Neural cell (in vitro differentiated cells): ENCODE measurements around the gene EML6. TPM values are rescaled to one million over a fixed set of nuclear protein-coding genes. Genes with fewer than 3 reads are reported as not detected.
A peak's percentile ranks its signal among the peaks of the same experiment; 100 is the strongest.

Source experiments
- H2AFZ ChIP-seq: fragments of 200-600, 300-800 bp; sonication (generic), shearing (Covaris generic); 2 replicates; pipeline ENCODE4 v1.6.0; 2014; ENCODE audit warnings: low read depth, mild to moderate bottlenecking, antibody characterized with exemption, low read length, moderate library complexity
- H3F3A ChIP-seq: fragments of 200-600 bp; shearing (Covaris generic); 2 replicates; pipeline ENCODE4 v1.6.1; 2016; ENCODE audit warnings: mild to moderate bottlenecking, moderate library complexity, mixed read lengths, antibody characterized with exemption, low read length; ENCODE audit not compliant: insufficient read depth, poor library complexity, severe bottlenecking
- H3K27ac ChIP-seq: fragments of 200-600, 300-800 bp; sonication (generic), shearing (Covaris generic); 2 replicates; pipeline ENCODE4 v1.5.1; 2014; ENCODE audit warnings: mild to moderate bottlenecking, low read length, moderate library complexity
- H3K27me3 ChIP-seq: fragments of 300-800, 200-600 bp; sonication (generic), shearing (Covaris generic); 2 replicates; pipeline ENCODE4 v1.6.0; 2014; ENCODE audit warnings: mild to moderate bottlenecking, low read depth, low read length, moderate library complexity; ENCODE audit not compliant: insufficient read depth
- H3K36me3 ChIP-seq: fragments of 300-800, 200-600 bp; sonication (generic), shearing (Covaris generic); 2 replicates; pipeline ENCODE4 v1.5.1; 2014; ENCODE audit warnings: mild to moderate bottlenecking, antibody characterized with exemption, low read length, moderate library complexity; ENCODE audit not compliant: insufficient read depth
- H3K4me2 ChIP-seq: fragments of 300-800, 200-600 bp; sonication (generic), shearing (Covaris generic); 2 replicates; pipeline ENCODE4 v1.6.0; 2014; ENCODE audit warnings: mild to moderate bottlenecking, low read length
- H3K4me3 ChIP-seq: fragments of 300-800, 200-600 bp; sonication (generic), shearing (Covaris generic); 2 replicates; pipeline ENCODE4 v1.5.1; 2014; ENCODE audit warnings: mild to moderate bottlenecking, low read length, moderate library complexity
- H3K79me2 ChIP-seq: fragments of 200-600 bp; shearing (Covaris generic); replicated peaks from 2 replicates; pipeline ENCODE4 v1.6.0; 2014; ENCODE audit warnings: mild to moderate bottlenecking, low read length, moderate library complexity; ENCODE audit not compliant: insufficient read depth
- H3K9ac ChIP-seq: fragments of 300-800, 200-600 bp; sonication (generic), shearing (Covaris generic); 2 replicates; pipeline ENCODE4 v1.6.1; 2016; ENCODE audit warnings: mild to moderate bottlenecking, low read length, mixed read lengths
- H3K9me2 ChIP-seq: fragments of 200-600 bp; shearing (Covaris generic); 2 replicates; pipeline ENCODE4 v1.6.1; 2016; ENCODE audit warnings: mild to moderate bottlenecking, low read length, mixed read lengths; ENCODE audit not compliant: insufficient read depth
- H3K9me3 ChIP-seq: fragments of 200-600, 300-800 bp; sonication (generic), shearing (Covaris generic); 2 replicates; pipeline ENCODE4 v1.6.1; 2016; ENCODE audit warnings: mild to moderate bottlenecking, mixed run types, low read length, moderate library complexity, mixed read lengths
- H4K20me1 ChIP-seq: fragments of 200-600 bp; shearing (Covaris generic); 2 replicates; pipeline ENCODE4 v1.6.1; 2016; ENCODE audit warnings: mild to moderate bottlenecking, mixed run types; ENCODE audit not compliant: insufficient read depth
- EZH2 ChIP-seq: fragments of 200-600, 300-800 bp; shearing (Covaris generic), sonication (generic); IDR thresholded peaks from 2 replicates; pipeline ENCODE4 v1.6.1; 2014; ENCODE audit warnings: antibody characterized with exemption, low read length, borderline replicate concordance, mild to moderate bottlenecking; ENCODE audit not compliant: insufficient read depth, poor library complexity, severe bottlenecking
- MXI1 ChIP-seq: fragments of 450-650 bp; conservative IDR thresholded peaks from 2 replicates; pipeline ENCODE4 v1.6.1; 2014; ENCODE audit warnings: antibody characterized with exemption, mild to moderate bottlenecking; ENCODE audit not compliant: poor library complexity, severe bottlenecking
- POLR2AphosphoS5 ChIP-seq: IDR thresholded peaks from 2 replicates; pipeline ENCODE4 v1.6.1; 2012
- RAD21 ChIP-seq: fragments of 450-650 bp; conservative IDR thresholded peaks from 2 replicates; pipeline ENCODE4 v1.6.1; 2014; ENCODE audit warnings: antibody characterized with exemption, mild to moderate bottlenecking, moderate library complexity
- REST ChIP-seq: IDR thresholded peaks from 2 replicates; pipeline ENCODE4 v1.6.1; 2012; ENCODE audit warnings: borderline replicate concordance
- SMC3 ChIP-seq: fragments of 450-650 bp; conservative IDR thresholded peaks from 2 replicates; pipeline ENCODE4 v1.6.1; 2014; ENCODE audit warnings: antibody characterized with exemption, mild to moderate bottlenecking, moderate library complexity; ENCODE audit not compliant: poor library complexity
- TAF1 ChIP-seq: IDR thresholded peaks from 2 replicates; pipeline ENCODE4 v1.6.1; 2012; ENCODE audit warnings: low read depth
- polyA plus RNA-seq: library from polyadenylated mRNA; depleted of rRNA; stranded (reverse); fragments of >200 nt; gene quantifications from 2 replicates; pipeline ENCODE4 v1.2.3, GENCODE V29; 2014
- TF ChIP-seq, protein P1 (sequence below): fragments of 450-650 bp; IDR thresholded peaks from 2 replicates; pipeline ENCODE4 v1.5.1; 2014; ENCODE audit warnings: antibody characterized with exemption, mild to moderate bottlenecking, moderate library complexity; ENCODE audit not compliant: poor library complexity, severe bottlenecking

Gene EML6
- polyA plus RNA-seq, 1 donor from 2014 or later, result 13.4 TPM

GRCh38 chr2:55014962-55015939, 291.8 kb downstream of the EML6 start:
- no peaks in the 10 kb centered on the region for H3F3A ChIP-seq
- H4K20me1 ChIP-seq, result peaks cover 8% of the 10 kb centered on the region
- H3K79me2 ChIP-seq, result peaks cover 97% of the 10 kb centered on the region
- no peaks in the 10 kb centered on the region for H3K9me2 ChIP-seq
- no peaks in the 10 kb centered on the region for H3K27me3 ChIP-seq
- H3K9me3 ChIP-seq, result no peaks in the 10 kb centered on the region
- H3K27ac ChIP-seq, result no peak overlapping the region
- H2AFZ ChIP-seq, result no peak overlapping the region
- no peak overlapping the region for H3K9ac ChIP-seq
- TF ChIP-seq, protein P1, sequence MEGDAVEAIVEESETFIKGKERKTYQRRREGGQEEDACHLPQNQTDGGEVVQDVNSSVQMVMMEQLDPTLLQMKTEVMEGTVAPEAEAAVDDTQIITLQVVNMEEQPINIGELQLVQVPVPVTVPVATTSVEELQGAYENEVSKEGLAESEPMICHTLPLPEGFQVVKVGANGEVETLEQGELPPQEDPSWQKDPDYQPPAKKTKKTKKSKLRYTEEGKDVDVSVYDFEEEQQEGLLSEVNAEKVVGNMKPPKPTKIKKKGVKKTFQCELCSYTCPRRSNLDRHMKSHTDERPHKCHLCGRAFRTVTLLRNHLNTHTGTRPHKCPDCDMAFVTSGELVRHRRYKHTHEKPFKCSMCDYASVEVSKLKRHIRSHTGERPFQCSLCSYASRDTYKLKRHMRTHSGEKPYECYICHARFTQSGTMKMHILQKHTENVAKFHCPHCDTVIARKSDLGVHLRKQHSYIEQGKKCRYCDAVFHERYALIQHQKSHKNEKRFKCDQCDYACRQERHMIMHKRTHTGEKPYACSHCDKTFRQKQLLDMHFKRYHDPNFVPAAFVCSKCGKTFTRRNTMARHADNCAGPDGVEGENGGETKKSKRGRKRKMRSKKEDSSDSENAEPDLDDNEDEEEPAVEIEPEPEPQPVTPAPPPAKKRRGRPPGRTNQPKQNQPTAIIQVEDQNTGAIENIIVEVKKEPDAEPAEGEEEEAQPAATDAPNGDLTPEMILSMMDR, result peak; percentile 47
- TF ChIP-seq SMC3 (peak; percentile 40), REST (no peak), POLR2AphosphoS5 (no peak), RAD21 (peak; percentile 48), EZH2 (no peak), TAF1 (no peak)
- peaks cover 18% of the 10 kb centered on the region for H3K36me3 ChIP-seq
- H3K4me3 ChIP-seq, result no peak overlapping the region
- H3K4me2 ChIP-seq, result no peak overlapping the region

- peaks cover 17% of the 10 kb centered on the region for H3K36me3 ChIP-seq
- H3K9me2 ChIP-seq, result no peaks in the 10 kb centered on the region
- peaks cover 20% of the 10 kb centered on the region for H4K20me1 ChIP-seq
- no peak overlapping the region for H3K27ac ChIP-seq
- TF ChIP-seq SMC3, result no peak
- no peak for TF ChIP-seq EZH2
- no peak for TF ChIP-seq POLR2AphosphoS5
- no peak for TF ChIP-seq RAD21
- no peak for TF ChIP-seq MXI1
- H2AFZ ChIP-seq, result no peak overlapping the region
- no peaks in the 10 kb centered on the region for H3K27me3 ChIP-seq
- peaks cover 97% of the 10 kb centered on the region for H3K79me2 ChIP-seq
- H3K4me2 ChIP-seq, result no peak overlapping the region
- H3K9ac ChIP-seq, result no peak overlapping the region
- H3F3A ChIP-seq, result no peaks in the 10 kb centered on the region
- no peak overlapping the region for H3K4me3 ChIP-seq
- H3K9me3 ChIP-seq, result no peaks in the 10 kb centered on the region
Measured at GRCh38 chr2:55017428-55017827, 294.0 kb downstream of the EML6 start.
